HG03342 (cell line): ENCODE results near the gene SERHL2.
"Not testable (repeated sequence)": the region's sequence is repeated elsewhere in the genome, so short reads cannot be mapped to it uniquely, and the experiment has no call there.

ENCODE experiments used
- ATAC-seq: cut with Tn5 transposase; IDR thresholded peaks from one replicate; pipeline ENCODE4 v1.9.1; 2021; ENCODE audit warnings: mild to moderate bottlenecking, moderate library complexity; ENCODE audit not compliant: unreplicated experiment

SERHL2 gene

DNA sequence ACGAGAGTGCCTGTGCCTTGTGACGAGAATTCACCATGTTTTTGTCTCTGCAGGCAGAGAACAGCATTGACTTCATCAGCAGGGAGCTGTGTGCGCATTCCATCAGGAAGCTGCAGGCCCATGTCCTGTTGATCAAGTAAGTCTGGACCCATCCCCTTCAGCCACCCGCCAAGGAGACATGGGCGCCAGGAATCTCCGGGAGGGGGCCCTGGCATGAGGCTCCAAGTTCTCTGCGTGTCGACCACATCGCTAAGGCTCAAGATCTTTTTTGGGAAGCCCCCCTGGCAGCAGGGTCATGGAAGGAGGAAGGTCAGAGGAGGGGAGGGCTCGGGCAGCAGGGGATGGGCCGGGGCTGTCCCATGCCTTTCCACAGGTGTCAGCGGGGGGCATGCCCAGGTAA, 17.3 kb downstream of the SERHL2 start:
- ATAC-seq, result not testable (repeated sequence)

DNA sequence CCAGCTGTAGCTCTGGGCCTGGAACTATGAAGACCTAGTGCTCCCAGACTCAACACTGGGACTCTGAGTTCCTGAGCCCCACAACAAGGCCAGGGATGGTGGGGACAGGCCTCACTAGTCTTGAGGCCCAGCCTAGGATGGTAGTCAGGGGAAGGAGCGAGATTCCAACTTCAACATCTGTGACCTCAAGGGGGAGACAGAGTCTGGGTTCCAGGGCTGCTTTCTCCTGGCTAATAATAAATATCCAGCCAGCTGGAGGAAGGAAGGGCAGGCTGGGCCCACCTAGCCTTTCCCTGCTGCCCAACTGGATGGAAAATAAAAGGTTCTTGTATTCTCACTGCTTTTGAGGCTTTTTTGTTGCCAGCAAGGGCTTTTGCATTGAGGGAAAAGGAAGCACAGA, 20.3 kb downstream of the SERHL2 start:
- ATAC-seq, result not testable (repeated sequence)

DNA sequence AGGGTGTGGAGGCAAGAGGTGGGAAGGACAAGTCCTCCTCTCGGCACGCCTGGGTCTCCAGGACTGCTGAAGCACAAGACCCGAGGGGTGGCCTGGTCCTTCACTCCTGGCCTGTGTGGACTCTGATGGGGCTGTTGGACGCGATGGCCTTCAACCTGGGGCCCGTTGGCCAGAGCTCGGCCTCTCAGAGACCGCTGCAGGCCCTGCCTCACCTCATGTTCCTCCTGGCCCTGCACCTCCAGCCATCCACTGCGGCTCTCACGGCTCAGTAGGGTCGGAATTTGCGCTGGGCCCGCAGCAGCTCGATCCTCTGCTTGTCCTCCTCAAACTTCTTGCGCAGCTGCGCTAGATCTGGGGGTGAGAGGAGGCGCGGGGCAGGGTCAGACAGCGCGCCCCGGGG, 20.7 kb downstream of the SERHL2 start:
- ATAC-seq, result not testable (repeated sequence)

DNA sequence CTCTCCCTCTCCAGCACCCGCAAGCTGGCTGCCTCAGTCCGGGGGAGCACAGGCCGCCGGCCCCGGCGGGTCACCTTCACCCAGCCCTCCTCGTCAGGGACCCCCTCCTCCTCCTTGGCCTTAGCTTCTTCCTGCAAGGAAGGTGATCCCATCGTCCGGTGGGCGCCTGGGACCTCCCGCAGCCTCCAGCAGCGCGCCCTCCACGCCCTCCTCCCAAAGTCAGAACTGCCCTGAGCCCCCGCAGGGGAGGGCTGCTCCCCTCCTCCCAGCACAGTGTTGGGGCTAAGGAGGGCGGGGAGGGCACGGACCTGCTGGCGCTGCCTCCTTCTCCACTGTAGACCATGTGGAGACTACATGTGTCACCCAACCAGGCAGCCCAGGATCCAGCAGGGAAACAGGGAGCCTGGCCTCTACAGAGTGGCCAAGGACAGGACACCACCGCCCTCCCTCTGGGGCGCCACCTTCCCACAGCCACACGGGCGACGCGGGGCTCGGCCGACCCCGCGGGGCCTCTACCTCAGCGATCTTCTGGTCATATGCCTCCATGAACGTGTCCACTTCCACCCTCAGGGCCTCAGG, 22.3 kb downstream of the SERHL2 start:
- not testable (repeated sequence) for ATAC-seq

DNA sequence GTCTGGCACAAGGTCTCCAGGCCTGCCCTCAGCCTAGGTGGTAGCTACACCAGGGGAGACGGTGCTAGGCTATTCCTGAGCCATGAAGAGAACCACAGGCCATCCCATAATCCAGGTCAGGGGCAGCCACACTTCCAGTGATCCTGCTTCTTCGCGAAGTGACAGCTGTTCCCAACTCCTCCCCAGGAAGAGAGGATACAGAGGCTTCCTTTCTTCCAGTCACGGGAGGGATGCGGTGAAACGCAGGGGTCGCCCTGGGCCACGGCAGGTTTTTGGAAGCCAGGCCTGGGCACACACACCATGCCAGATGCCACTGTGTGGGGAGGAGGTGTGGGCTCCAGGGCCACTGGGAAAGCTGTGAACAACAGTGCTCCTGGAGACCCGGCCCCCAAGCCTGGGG, 23.4 kb downstream of the SERHL2 start:
- not testable (repeated sequence) for ATAC-seq

DNA sequence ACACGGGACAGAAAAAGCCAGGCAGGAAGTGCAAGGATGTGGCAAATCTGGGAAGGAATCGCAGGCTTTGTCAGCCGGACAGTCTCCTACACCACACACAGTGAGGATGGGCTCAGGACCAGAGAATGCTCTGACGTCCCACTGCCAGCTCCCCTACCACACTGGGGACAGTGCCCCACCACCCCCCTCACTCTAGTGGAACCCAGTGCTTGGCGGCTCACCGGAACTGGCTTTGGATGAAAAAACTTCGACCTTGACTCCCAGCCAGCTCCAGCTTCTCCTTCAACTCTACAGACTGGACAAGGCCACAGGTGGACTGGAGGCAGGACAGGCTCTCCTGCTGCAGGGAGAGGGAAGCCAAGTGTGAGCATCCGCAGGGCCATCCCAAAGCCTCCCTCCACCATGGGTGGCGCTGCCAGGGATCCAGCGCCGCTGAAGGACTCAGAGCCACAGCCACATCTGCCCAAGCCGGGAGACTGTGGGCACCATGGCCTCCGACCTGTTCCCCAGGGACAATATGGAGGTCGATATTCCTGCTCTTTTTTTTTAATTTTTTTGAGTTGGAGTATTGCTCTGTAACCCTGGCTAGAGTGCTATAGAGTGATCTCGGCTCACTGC, 24.0 kb downstream of the SERHL2 start:
- no peak for ATAC-seq

DNA sequence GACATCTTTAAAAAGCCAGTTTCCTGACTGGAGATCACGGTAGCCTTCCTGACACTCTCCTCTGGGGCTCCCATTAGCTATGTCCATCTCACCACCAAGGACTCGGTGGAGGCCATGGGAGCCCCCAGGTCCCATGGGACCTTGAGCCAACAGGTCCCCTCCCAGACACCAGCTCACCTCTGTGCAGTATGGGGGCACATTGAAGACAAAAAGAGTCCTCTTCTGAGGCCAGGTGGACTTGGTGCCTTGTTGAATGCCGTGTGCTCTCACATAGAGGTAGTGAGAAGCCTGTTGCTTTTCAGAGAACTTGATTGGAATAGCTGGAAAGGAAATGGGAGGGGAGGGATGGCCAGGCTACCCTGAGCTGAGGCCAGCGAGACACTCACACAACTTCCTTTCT, 26.3 kb downstream of the SERHL2 start:
- ATAC-seq, result not testable (repeated sequence)

DNA sequence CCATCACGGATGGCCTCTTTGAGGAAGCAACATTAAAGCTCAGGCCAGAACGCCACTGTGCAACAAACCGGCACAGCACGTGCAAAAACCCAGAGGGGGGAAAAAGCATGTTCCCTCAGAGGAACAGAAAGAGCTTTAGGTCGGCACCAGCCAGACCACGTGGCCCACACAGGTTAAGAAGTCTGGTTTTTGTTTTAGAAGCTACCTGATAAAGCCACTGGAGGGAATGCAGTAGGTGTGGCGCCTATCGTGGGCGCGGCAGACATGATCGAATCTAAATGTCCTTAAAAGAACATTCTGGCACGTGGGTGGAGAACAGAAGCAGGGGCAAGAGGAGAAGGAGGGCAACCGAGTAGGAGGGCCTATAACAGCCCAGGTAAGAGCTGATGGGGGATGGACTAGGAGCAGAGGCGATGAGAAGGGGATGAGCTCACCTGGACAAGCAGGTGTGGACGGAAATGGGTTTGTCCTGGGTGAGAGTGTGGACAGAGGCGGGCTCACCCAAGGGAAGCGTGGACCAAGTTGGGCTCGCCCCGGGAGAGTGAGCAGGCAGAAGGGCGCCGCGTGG, 27.5 kb downstream of the SERHL2 start:
- peak; percentile 14 for ATAC-seq

DNA sequence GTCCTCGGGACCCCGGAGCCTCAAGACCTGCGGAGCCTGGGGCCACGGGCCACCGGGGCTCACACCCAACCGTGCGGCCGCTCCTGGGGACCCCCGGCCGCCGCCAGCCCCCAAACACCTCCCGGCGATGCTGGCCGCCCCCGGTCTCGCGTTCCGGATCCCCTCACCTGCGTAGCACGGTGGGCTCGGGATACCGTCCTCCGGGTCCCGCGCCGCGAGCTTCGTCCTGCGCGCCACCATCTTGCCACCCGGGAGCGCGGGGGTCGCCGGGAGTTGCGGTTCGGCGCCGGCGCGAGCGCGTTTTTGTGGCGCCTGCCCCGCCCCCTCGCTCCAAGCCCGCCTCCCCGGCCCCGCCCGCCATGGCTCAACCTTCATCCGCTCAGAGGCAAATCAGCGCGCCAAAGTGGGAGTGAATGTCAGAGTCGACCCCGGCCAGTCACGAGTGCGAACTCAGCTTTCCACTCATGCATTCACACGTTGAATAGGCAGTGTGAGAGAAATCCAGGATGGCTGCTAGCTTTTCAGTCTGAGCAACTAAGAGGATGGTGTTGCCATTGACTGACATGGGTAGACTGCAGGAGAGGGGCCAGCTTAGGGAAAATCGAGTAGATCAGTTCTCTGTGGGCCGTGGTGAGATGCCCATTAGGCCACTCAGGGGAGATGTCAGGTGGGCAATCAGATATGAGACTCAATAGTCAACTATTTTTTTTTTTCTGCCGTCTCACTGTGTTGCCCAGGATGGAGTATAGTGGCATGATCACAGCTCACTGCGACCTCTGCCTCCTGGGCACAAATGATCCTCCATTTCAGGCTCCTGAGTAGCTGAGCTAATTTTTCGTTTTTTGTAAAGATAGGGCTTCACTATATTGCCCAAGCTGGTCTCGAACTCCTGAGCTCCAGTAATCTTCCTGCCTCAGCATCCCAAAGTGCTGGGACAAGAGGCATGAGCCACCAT, 28.3 kb downstream of the SERHL2 start:
- ATAC-seq, result peak; percentile 51

DNA sequence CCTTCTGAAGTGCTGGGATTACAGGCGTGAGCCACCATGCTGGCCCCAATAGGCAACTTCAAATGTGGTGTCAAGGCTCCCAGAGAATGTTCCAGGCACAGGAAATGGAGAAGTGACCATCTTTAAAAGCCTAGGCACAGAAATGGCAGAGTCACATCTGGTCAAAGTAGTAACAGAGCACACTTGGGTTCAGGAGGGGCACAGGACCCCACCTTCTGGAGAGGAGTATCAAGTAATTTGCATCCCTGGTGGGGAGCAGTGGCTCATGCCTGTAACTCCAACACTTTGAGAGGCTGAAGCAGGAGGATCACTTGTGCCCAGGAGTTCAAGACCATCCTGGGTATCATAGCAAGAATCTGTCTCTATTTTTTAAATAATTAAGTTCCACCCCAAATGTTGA, 29.2 kb downstream of the SERHL2 start:
- ATAC-seq, result no peak

DNA sequence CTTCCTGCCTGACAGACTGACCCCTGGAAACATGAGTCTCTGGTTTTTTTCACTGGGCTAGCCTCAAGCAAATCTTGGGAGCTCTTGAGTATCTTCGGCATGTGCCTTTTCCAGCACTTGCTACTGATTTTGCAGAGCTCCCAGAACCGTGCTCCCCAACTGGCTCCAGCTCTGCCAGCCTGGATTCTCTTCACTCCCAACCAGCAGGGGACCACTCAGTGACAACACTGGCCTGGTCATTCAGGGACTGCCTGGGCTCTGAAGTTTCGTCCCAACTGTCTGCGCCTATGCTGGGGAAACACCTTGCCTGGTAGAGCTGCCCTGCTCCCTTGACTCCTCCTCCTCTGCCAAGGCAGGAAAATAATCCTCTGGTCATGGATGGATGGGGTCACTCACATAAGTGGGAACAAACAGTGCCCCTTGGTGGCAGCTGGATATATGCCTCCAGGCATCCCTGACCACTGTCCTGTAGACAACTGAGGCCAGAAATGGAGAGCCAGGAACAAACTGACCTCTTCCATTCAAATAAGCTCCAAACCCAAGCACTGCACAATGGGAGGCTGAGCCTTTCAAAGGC, 30.7 kb downstream of the SERHL2 start:
- no peak for ATAC-seq

DNA sequence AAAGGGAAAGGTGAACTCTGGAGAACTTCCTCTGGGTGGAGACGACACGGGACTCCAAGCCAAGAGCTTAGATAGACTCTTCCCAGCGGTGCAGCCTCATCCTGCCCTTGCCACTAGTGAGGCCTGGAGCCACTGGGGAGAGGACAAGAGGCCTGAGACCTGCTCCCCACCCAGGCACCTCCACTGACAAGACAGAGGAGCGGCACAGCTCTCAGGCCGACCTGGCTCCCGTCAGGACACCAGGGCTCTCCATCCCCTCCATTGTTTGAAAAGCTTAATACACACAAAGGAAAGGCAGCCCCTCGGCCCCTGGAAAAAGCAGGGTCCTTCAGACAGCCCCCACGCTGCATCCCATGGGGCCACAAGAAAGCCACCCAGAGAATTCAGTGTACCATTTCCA, 31.3 kb downstream of the SERHL2 start:
- no peak for ATAC-seq

DNA sequence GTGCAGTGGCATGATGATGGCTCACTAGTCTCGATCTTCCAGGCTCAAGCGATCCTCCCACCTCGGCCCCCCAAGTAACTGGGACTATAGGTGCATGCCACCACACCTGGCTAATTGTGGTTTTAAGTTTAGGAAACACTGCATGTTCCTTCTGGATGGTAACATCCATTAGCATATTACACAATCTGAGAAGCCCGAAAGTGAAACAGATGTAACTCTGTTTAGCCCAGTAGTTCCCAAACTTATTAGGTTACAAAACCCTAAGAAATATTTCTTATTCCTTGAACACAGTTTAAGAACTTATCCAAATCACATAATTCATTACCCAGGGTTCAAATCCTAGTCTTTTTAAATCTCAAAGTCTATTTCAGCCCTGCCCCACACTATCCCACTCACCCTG, 32.6 kb downstream of the SERHL2 start:
- no peak for ATAC-seq

DNA sequence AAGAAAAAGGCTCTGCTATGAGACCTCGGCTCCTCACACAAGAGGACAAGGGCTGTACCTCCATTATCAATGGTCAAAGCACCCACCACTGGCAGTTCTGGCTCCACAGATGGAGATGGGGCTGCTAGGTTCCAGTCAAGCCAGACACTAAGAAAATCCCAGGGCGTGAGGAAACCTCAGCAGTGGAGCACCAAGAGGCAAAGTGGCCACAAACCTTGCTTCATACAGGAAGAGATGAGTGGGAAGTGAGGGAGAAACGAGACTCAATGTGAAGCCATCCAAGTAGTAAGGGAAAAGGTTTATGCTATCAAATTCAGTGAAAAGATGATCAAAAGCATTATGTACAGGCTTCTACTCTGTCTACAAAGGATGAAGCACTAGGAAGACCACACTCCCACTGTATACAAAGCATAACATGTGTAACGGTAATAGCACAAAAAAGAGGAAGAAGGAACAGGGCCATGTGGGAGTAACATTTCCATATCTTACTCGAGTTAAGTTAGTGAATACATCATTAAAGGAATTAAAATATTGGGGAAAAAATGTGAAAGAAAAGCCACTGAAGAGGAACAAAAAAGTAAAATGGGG, 33.9 kb downstream of the SERHL2 start:
- no peak for ATAC-seq

DNA sequence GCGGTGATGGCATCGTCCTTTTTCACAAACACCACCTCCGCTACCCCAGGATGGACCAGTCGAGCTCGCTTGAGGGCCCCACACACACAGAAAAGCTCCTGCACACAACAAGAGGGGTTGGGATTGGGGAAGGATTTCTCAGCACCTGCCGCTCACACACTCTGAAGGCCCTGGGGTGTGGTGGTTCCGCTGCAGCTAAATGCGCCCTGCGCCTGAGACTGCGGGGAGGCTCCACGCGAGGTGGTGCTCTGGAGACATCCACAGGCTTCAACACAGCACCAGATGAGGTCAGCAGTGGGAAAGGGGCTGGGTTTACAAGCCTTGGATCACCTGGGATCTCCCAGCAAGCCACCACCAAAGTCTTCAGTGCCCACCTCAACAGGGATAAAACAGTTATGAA, 38.2 kb downstream of the SERHL2 start:
- no peak for ATAC-seq

DNA sequence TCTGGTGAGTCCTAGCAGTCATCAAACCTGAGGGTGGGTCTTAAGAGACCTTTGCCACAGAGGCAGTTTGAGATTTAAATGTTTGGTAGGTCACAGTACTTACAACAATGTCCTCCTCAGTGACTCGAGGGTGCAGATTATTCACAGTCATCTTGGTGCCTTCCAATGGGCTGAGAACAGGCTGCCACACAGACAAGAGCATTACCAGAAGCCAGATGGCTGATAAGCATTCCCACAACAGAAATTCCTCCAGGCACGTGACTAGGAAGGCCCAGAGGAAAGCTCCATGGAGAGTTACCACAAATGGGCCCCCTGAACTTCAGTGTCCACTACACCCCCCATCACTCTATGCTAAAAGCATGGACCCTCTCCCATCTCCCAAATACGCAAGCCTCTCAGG, 41.7 kb downstream of the SERHL2 start:
- ATAC-seq, result no peak

DNA sequence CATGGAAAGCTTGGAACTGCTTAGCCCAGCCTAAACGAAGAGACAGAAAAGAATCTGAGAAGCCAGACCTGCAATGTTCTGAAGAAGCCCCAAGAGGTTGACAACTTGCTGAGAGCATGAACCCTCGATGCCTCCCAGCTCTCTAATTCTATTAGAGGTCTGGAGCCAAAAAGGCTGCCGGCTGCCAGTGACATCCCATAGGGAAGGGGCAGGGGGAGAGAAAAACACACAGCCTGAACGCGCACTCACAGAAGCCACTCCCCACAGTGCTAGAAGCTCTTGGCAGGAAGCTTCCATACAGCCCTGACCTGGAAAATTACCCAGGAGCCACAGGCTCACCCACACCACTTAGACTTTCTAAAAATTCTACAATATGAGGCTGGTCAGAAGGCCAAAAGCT, 42.6 kb downstream of the SERHL2 start:
- ATAC-seq, result no peak

DNA sequence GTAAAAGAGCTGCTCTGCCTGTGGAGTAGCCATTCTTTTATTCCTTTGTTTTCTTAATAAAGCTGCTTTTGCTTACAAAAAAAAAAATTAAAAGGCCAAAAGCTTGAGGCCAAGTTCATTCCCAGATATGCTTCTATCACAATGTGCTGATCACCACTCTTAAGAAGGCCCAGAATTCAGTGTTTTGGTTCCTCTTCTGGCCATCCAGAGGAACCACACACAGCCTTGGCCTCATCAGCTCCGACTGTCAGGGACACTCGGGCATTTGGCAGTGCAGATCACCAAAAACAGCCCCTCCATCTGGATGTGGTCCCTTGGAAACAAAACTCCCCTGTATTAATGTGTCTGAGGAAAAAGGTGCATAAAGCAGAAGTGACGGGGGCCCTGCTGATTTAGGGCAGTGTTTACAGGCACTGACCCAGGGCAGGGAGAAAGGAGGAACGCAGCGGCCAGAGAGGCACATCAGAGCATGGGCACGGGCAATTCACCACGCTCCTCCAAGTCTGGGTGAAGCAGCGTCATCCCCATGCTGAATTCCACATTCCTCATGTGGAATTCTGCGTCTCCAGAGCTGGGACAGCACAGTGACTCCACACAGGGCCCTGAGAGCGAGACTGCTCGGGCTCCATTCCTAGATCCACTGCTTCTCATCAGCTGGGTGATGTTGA, 43.2 kb downstream of the SERHL2 start:
- ATAC-seq, result no peak

DNA sequence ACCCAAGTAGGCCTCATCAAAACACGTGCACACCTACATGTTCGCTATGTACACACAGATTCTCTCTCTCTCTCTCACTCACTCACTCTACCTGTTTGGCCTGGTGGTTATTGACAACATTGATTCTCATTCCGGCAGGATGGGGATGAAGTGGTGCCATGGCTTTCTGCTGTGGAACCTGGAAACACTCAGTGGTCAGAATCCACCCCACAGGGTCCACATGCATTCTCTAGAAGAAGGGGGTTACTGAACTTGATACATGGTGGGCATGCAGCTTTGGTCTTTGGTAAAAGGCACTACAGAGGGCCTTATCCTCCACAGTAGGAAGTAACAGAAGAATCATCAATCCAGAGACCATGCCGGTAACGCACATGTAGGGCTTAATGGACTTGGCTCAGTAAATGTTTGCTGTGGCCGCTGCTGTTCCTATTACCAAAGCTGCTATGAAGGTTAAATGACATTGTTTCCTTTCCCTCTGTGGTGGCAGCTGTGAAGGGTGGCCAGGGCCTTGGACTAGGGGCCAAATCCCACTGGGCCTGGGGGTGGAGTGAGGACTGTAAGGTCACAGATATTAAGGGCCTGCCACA, 48.2 kb downstream of the SERHL2 start:
- no peak for ATAC-seq

DNA sequence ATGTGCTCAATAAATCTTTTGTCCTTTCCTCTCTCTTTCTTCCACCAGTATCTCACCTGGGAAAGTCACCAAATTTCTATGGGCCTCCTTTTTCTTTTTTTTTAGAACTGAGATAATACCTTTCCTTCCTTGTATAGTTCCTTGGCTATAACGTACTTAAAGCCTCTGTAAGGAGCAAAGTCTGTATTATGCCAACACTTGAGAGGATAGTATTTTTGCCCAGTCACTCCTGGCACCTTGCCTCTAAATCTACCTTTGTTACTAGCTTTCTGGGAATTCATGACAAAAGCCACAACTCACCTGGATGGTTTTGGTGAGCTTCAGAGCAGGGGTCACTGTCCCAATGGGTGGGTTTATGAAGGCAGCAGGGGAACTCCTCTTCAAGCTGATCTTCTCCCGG, 48.7 kb downstream of the SERHL2 start:
- no peak for ATAC-seq
